Activated CD4-positive, CD25-positive, alpha-beta regulatory T cell treated with anti-CD3 and anti-CD28 coated beads, Interleukin-2, amount 50 U/mL, for 24 hours (primary cell): Measurements from ENCODE around the gene PNPLA8.
"Not testable (repeated sequence)": the region's sequence is repeated elsewhere in the genome, so short reads cannot be mapped to it uniquely, and the experiment has no call there.

ENCODE experiments used
- ATAC-seq, 2 donors: fragments of 150-1000 bp; cut with Tn5 transposase; one replicate each; pipeline ENCODE4 v1.10.0; 2021; ENCODE audit warnings: mild to moderate bottlenecking in 1 of 2, moderate library complexity in 1 of 2

The PNPLA8 gene

GRCh38 chr7:108468246-108468645 lies 57.7 kb downstream of the PNPLA8 start:
- no peak for ATAC-seq

- ATAC-seq: no peak
Measured at GRCh38 chr7:108467391-108467790, 58.5 kb downstream of the PNPLA8 start.

DNA sequence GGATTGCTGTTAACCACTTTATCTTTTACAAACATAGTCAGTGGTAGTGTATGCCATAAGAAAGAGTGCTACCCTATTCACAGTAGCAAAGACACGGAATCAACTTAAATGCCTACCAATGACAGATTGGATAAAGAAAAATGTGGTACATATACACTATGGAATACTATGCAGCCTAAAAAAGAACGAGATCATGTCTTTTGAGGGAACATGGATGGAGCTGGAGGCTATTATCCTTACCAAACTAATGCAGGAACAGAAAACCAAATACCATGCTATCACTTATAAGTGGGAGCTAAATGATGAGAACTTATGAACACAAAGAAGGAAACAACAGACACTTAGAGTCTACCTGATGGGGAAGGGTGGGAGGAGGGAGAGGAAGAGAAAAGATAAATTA lies 59.6 kb downstream of the PNPLA8 start:
- ATAC-seq: not testable (repeated sequence)

GRCh38 chr7:108464743-108465142 lies 61.2 kb downstream of the PNPLA8 start:
- no peak for ATAC-seq

- ATAC-seq: no peak
Measured at GRCh38 chr7:108463613-108464012, 62.3 kb downstream of the PNPLA8 start.

DNA sequence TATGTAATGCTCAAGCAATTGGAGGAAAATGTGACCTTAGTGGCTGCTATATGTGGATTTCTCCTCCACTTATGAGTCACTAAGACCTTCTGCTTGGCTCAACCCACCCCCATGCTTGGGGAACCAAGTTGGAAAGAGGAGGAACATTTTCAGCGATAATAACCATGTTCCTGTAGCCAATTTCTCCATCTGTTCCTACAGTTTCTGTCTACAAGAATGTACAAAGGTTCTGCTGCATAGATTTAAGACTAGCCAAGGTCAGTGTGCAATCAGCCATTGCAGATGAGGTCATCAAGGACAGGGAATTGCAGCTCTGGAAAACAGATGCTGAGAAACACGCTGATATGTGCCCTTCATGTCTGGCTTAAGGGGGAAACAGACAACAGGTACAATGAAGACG lies 64.1 kb downstream of the PNPLA8 start:
- no peak for ATAC-seq

DNA sequence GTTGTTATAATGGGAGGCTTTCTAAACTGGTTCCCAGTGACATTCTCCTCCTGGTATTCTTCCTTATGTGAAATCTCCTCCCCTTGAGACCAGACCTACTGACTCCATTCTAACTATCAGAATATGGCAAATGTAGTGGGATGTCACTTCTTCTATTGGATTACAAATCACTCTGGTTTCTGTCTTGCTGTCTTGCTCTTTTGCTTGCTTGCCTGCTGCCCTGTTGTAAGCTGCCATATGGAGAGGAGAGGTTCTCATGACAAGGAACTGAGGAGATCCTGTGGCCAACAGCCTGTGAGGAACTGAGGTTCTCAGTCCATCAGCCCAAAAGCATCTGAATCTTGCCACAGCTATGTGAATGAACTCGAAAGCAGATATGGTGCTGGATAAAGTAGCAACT lies 65.0 kb downstream of the PNPLA8 start:
- no peak for ATAC-seq

- ATAC-seq: no peak
Measured at GRCh38 chr7:108459922-108460551, 65.9 kb downstream of the PNPLA8 start.

DNA sequence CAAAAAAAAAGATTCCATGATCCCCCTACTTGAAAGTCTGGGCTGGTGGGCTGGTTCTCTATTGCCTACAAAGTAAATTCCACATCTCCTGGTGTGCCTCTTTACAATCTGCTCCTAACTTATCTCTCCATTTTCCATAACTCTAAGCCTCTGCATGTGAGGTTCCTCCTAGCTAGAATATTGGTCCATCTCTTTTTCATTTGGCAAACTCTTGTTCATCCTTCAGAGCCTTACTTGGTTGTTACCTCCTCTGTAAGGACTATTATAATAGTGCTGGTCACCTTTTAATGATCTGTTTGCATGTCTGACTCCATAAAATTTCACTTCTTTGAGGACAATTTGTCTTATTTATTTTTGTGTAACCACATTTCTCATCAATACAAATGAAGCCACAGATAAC lies 68.1 kb downstream of the PNPLA8 start:
- ATAC-seq: no peak

DNA sequence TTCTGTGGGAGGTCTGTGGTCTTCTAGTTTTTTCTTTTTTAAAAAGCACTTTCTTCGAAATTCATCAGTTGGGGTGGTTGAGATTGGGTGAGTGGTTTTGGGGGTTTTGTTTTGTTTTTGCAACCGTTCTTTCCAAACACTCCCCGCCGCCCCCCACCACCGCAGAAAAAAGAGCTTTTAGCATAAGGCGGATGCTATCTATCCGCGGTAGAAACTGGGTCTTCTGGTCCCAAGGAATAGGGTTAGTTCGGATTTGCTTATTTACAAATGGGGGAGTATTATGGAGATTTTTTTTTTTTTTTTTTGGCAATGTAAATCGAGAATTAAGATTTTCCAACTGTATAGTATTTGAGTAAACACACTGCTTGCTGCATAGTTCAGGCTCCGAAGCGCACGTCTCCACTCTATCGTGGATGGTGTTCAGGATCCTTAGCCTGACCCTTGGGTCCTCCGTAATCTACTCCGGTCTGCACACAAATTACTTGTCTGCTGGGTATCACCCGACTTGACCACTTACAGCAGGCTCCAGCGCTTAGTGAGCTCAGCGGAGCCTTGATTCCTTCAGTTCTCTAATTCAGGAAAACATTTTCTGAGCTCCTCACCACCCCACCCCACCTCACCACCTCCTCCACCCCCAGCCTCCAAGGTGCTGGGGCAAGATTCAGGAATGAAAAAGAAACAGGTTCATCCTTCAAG lies 68.9 kb downstream of the PNPLA8 start:
- no peak for ATAC-seq

DNA sequence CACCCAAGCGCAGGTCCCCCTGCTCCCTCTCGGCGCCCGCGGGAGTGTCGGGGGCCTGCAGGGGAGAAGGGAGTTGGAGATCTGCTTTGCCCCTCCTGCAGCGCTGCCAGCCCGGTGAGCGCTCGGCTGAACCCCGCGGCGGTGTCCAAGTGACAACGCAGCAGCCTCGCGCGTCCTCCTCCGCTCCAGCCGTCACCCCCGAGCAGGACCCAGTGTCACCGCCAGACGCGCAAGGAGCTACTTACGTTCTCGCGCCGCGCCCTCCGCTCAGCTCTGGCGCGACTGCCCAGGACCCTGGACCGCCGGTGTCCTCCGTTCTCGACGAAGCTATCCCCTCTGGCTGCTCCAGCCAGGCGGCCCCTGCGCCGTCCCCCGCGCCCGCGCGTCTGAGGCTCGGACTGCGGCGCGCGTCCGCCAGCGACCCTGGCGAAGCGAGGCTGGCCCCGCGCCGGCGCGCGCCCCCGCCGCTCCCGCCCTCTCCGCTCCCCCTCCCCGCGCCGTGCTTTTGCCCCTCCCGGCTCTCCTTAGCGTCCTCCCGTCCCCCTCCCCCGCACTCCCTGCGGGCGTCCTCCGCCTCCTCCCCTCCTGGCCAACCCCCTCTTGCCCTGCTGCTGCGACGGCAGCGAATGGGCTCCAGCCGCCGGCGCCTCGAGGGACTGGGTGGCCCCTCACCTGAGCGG lies 69.8 kb downstream of the PNPLA8 start, which contains the start of gene NRCAM:
TSS of gene NRCAM (minus strand) at position 439 of the 680 bp plus-strand sequence. CDS start 216,372 bp downstream, outside the sequence.
- ATAC-seq: peak; percentile 27 to 45

- no peak for ATAC-seq
Measured at GRCh38 chr7:108455551-108455997, 70.4 kb downstream of the PNPLA8 start.

GRCh38 chr7:108454674-108455550 lies 71.0 kb downstream of the PNPLA8 start:
- no peak for ATAC-seq

GRCh38 chr7:108454317-108454673 lies 71.6 kb downstream of the PNPLA8 start:
- no peak for ATAC-seq

- ATAC-seq: no peak
Measured at GRCh38 chr7:108453320-108453719, 72.6 kb downstream of the PNPLA8 start.

DNA sequence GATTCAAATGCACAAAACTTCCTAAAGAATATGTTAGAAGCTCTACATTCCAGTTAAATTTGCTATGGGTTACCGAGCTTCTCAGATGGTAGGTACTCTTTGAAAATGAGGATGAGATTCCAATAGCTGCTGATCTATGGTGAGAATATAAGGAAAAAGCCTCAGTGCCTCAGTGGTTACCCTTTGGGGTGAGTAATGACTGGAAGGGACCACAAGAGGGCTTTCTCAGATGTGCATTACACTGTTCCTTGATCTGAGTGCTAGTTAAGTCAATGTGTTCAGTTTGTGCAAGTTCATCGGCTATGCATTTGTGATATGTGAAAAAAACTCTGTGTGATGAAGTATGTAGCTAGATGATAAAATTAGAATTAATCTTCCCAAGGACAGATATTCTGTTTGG lies 73.2 kb downstream of the PNPLA8 start:
- ATAC-seq: peak in 1 of 2 donors; percentile 44

- ATAC-seq: no peak
Measured at GRCh38 chr7:108451296-108451848, 74.6 kb downstream of the PNPLA8 start.

GRCh38 chr7:108450160-108450559 lies 75.8 kb downstream of the PNPLA8 start:
- no peak for ATAC-seq

DNA sequence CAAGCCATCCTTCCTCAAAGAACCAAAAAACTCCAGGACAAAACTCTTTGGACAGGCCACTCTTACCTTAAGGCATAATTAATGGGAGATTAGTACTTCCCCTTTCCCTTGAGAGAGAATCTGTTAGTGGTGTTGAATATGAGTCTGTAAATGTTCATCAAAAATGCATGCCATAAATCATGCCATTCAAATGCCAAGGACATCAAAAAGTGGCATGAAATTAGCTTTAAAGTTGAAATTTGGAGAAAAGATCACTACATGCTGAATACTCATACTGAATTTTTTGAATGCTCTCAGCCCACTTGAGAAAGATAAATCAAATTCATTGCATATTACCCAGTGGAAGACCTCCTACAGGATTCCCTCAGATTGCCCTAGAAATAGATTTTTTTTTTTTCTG lies 76.4 kb downstream of the PNPLA8 start:
- no peak for ATAC-seq

GRCh38 chr7:108448584-108449505 lies 77.1 kb downstream of the PNPLA8 start:
- ATAC-seq: no peak

- ATAC-seq: peak; percentile 87 to 88
Measured at GRCh38 chr7:108442039-108442568, 83.8 kb downstream of the PNPLA8 start.
